ENCODE measurements around the gene WDR82.

The WDR82 gene

GRCh38 chr3:52221141-52221562, 57.3 kb downstream of the WDR82 start:
- no peak for DNase-seq

DNA sequence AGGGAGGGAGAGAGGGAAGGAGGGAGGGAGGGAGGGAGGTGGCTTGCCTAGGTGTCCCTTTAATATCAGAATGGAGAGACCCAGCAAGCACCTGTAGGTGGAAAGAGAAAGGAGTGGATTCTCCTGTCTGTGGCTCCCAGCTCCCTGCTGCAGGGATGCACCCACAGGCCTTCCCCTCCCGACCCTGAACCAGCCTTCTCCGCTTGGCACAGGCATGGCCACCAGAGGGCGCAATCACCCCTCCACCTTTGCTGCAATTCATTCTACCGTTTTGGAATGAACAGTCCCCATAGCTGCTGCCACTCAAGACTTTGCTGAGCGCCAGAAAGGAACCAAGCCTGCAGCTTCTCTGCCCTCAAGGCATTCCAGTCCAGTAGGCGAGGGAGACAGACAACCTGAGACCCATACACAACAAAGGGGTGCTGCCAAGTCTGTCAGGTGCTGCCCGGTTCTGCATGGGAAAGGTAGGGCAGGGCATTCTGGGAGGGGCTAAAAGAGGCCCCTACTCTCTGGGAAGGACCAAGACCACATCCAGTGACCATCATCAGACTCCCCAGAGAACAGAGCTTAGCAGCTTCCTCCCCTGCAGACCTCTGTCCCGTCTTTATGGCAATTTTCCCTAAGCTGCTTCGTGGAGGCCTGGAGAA, 57.9 kb downstream of the WDR82 start:
- no peak for DNase-seq

GRCh38 chr3:52218937-52219650, 59.4 kb downstream of the WDR82 start:
- DNase-seq: no peak

GRCh38 chr3:52218454-52218853, 60.0 kb downstream of the WDR82 start:
- no peak for DNase-seq

DNA sequence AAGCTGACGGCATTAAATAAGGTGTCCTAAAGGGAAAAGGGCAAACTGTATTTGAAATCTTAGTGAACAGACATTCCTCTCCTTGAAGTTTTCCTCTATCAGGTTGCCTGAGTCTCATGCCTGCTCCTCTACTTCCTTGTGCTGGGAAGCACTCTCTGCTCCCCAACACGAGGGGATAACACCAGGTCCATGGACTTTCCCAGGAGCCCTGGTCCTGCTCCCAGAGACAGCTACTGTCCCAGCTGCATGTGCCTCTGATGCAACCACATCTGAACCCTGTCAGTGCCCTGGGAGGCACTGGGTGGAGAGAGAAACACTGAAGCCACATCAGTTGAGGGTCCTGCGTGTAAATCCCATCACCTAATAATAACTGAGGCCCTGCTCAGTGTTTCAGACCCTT, 60.4 kb downstream of the WDR82 start:
- no peak for DNase-seq

- no peak for DNase-seq
These were observed 61.0 kb downstream of the WDR82 start for GRCh38 chr3:52217409-52217805.

DNA sequence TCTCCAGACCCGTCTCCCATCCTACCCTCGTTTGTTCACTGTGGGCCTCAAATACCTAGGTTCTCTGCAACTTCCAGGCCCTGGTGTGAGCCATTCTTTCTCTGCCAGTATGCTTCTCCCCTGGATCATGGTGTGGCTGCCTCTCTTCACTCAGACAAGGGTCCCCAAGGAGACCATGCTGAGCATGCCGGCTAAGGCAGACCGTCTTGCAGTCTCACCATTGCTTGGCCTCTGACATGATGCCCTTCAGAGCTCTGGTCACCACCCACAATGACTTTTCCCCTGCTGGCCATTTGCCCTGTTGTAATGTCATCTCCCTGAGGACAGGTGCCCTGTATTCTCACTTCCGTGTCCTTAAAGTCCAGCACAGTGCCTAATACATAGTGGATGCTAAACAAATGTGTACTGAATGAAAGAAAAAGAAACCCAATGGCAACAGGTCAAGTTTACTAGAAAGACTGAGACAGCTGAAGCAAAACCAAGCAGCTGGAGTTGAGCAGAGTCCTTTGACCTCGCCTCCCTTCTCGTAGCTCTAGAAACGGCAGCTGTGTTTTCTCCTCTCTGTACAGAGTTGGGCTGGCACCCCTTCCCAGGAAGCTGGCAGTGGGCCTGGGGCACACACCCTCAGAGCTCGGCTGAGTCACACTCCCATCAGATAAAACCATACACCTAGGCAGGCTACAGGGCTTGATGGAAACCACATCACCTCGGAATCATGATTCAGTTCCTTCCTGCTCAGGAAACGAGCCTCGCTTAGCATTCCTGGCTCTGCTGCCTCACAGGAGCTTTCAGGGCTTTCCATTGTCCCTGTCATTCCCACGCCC, 61.7 kb downstream of the WDR82 start:
- no peak for DNase-seq

- DNase-seq: no peak
These were observed 63.1 kb downstream of the WDR82 start for GRCh38 chr3:52215351-52215750.

GRCh38 chr3:52213901-52214300, 64.5 kb downstream of the WDR82 start:
- no peak for DNase-seq

DNA sequence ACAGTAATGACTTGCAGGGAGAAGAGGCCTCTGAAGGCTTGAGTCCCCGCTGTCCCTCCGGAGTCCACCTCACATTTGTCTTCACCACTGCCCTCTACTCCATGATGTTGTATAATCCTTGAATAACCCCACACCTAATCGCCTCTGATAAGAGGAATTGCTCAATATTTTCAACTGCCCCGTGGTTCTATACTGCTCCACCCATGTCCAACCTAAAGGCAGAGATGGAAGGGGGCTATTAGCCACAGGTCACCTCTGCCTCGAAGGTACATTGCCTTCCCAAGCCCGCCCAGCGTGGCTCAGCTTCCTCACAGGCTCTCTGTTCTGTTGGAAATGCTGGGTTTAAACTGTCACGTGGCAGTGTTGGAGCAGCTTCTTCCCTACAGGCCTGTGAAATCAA, 65.4 kb downstream of the WDR82 start:
- no peak for DNase-seq

- DNase-seq: no peak
These were observed 67.1 kb downstream of the WDR82 start for GRCh38 chr3:52211268-52211891.

DNA sequence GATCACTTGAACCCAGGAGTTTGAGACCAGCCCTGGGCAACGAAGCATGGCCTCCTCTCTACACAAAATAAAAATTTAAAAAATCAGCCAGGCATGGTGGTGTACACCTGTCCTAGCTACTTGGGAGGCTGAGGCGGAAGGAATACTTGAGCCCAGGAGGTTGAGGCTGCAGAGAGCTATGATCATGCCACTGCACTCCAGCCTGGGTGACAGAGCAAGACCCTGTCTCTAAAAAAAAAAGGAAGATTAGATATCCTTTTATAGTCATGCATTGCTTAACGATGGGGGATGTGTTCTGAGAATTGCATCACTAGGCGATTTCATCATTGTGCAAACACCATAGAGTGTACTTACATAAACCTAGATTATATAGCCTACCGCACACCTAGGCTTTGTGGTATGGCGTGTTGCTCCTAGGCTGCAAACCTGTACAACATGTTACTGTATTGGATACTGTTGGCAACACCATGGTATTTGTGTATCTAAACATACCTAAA, 67.9 kb downstream of the WDR82 start:
- DNase-seq: no peak

DNA sequence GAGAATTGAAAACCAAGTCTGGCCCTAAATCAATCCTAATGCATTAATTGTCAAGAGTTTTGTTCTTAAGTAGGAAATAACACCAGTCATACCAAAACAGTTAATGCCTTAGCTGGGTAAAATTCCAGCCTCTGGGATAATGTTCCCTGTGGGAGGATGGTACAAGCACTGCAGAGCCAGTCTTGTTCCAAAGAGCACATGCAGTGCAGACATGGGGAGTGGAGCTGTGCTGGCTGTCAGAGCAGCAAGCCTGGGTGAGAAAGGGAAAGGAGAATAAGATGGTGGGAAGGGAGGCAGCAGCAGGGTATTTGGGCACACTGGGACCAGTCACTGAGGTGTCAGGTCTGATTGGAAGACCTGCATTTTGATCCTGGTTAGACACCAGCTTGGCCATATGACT, 68.4 kb downstream of the WDR82 start:
- no peak for DNase-seq

DNA sequence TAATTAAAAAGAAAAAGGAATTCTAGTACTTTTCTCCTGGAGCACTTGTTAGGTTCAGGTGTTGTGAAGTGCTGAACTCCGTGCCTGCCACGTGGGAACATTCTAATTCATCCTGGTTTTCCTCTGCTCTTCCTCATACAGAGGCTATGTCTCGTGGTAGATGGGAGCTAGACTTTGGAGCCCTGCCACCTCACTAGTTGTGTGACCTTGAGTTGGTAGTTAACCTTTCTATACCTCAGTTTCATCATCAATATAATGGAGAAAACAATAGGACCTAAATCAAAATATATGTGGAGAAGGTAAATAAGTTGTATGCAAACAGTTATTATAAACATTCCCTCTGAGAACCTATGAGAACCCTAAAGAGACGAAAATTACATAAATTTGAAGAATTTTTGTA, 69.9 kb downstream of the WDR82 start:
- DNase-seq: no peak

DNA sequence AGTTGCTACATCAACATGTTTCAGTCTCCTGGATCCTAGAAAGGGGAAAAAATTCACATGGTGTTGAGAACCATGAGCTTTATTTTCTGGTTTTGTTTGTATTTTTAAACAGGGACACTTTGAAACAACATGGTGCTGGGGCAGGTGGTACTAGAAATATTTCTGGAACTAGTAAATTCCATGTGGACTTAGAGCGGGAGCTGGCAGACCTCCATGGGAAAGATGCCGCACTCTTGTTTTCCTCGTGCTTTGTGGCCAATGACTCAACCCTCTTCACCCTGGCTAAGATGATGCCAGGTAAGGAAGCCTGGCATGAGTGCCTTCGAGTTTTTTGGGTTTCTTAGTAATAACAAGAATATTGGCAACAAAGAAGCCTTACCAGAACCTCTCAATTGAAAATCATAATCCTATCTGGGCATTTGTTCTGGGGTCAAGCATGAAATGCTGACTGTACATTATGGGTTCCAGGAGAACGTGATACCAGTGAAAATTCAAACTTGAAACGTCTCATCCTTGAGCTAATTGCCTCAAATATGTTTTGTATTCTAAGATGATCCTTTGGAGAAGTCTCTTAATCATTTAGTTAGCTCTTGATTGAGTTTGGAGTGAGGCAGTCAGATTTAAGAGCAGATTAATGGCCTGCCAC, 72.6 kb downstream of the WDR82 start:
- no peak for DNase-seq

All from NCI-H524 treated with DMSO at 0.1 percent for 48 hours (cell line).